Effector memory CD8-positive, alpha-beta T cell (primary cell): ENCODE data around the gene FAM110C.
"Not testable (repeated sequence)": the region's sequence is repeated elsewhere in the genome, so short reads cannot be mapped to it uniquely, and the experiment has no call there.

ENCODE experiments used
- ATAC-seq: fragments of 150-1000 bp; cut with Tn5 transposase; replicated peaks from 2 replicates; pipeline ENCODE4 v1.10.0; 2021; ENCODE audit warnings: mild to moderate bottlenecking, moderate library complexity
- DNase-seq, 3 experiments: peaks; one replicate each; pipeline ENCODE4 v3.0.0; 2021
- H3K27ac Mint-ChIP-seq, 2 donors: one replicate each; pipeline ENCODE4 v1.8.0; 2022; ENCODE audit warnings: mild to moderate bottlenecking in 2 of 2, mixed read lengths in 2 of 2, moderate library complexity in 2 of 2
- H3K27me3 Mint-ChIP-seq, 2 donors: one replicate each; pipeline ENCODE4 v1.8.0; 2022; ENCODE audit warnings: mixed read lengths in 2 of 2
- H3K36me3 Mint-ChIP-seq: one replicate; pipeline ENCODE4 v1.8.0; 2022; ENCODE audit warnings: mild to moderate bottlenecking, moderate library complexity, mixed read lengths; ENCODE audit not compliant: insufficient read depth
- H3K4me1 Mint-ChIP-seq, 2 donors: one replicate each; pipeline ENCODE4 v1.8.0; 2022; ENCODE audit warnings: low read depth in 2 of 2, mixed read lengths in 2 of 2
- H3K4me3 Mint-ChIP-seq, 2 donors: one replicate each; pipeline ENCODE4 v1.8.0; 2022; ENCODE audit warnings: mild to moderate bottlenecking in 2 of 2, mixed read lengths in 2 of 2, moderate library complexity in 2 of 2
- H3K9me3 Mint-ChIP-seq, 2 donors: one replicate each; pipeline ENCODE4 v1.8.0; 2022; ENCODE audit warnings: mixed read lengths in 2 of 2
- total RNA-seq, 9 experiments: gene quantifications; one replicate each; lab custom pipeline; 2026; lab: John Stamatoyannopoulos, UW

The FAM110C gene
- total RNA-seq, result 0.67 to 48.0 (median 7.0) reads per million in 9 experiments

GRCh38 chr2:46471-47345, at the start of gene FAM110C:
TSS of gene FAM110C (minus strand) at chr2:46505. CDS start at chr2:46385, 120 bp downstream.
- Mint-ChIP-seq H3K27ac (peak within 1 kb of the TSS in 1 of 2 donors; percentile 52), H3K27me3 (peaks cover 53 to 82% of the 10 kb centered on the region in 2 donors), H3K4me3 (peak within 1 kb of the TSS; percentile 90 to 92), H3K36me3 (no peaks in the 10 kb centered on the region), H3K9me3 (no peaks in the 10 kb centered on the region), H3K4me1 (peaks cover 8 to 16% of the 10 kb centered on the region in 2 donors)
- ATAC-seq (peak; percentile 69), DNase-seq (peak; percentile 14 to 31 (median 23))

- no peaks in the 10 kb centered on the region for H3K36me3 Mint-ChIP-seq
- no peak overlapping the region for H3K27ac Mint-ChIP-seq
- peaks cover 58 to 65% of the 10 kb centered on the region in 2 donors for H3K27me3 Mint-ChIP-seq
- H3K9me3 Mint-ChIP-seq, result peaks cover 0 to 3% of the 10 kb centered on the region in 2 donors
- DNase-seq (no peak), ATAC-seq (no peak)
- H3K4me3 Mint-ChIP-seq, result no peak overlapping the region
- no peaks in the 10 kb centered on the region for H3K4me1 Mint-ChIP-seq
Observed at GRCh38 chr2:92326-92725, 46.0 kb upstream of the FAM110C start.

- ATAC-seq (no peak), DNase-seq (no peak)
- Mint-ChIP-seq H3K4me1 (no peaks in the 10 kb centered on the region), H3K4me3 (no peak overlapping the region), H3K9me3 (no peaks in the 10 kb centered on the region), H3K27me3 (peaks cover 50 to 54% of the 10 kb centered on the region in 2 donors), H3K36me3 (no peaks in the 10 kb centered on the region), H3K27ac (no peak overlapping the region)
Observed at GRCh38 chr2:90645-91312, 44.5 kb upstream of the FAM110C start.

GRCh38 chr2:85761-86160, 39.5 kb upstream of the FAM110C start:
- ATAC-seq (no peak), DNase-seq (no peak)
- Mint-ChIP-seq H3K36me3 (no peaks in the 10 kb centered on the region), H3K4me3 (no peak overlapping the region), H3K27me3 (peaks cover 32 to 38% of the 10 kb centered on the region in 2 donors), H3K4me1 (no peaks in the 10 kb centered on the region), H3K9me3 (no peaks in the 10 kb centered on the region), H3K27ac (no peak overlapping the region)

GRCh38 chr2:84121-84520, 37.8 kb upstream of the FAM110C start:
- Mint-ChIP-seq H3K27me3 (peaks cover 37 to 48% of the 10 kb centered on the region in 2 donors), H3K4me3 (no peak overlapping the region), H3K9me3 (no peaks in the 10 kb centered on the region), H3K27ac (no peak overlapping the region), H3K4me1 (no peaks in the 10 kb centered on the region), H3K36me3 (no peaks in the 10 kb centered on the region)
- ATAC-seq, result no peak
- DNase-seq, result no peak

- DNase-seq (no peak), ATAC-seq (no peak)
- Mint-ChIP-seq H3K27me3 (peaks cover 51 to 75% of the 10 kb centered on the region in 2 donors), H3K4me1 (no peaks in the 10 kb centered on the region), H3K4me3 (no peak overlapping the region), H3K36me3 (no peaks in the 10 kb centered on the region), H3K9me3 (no peaks in the 10 kb centered on the region), H3K27ac (no peak overlapping the region)
Observed at GRCh38 chr2:80971-81736, 34.8 kb upstream of the FAM110C start.

GRCh38 chr2:80378-80777, 34.1 kb upstream of the FAM110C start:
- Mint-ChIP-seq H3K27ac (no peak overlapping the region), H3K4me1 (no peaks in the 10 kb centered on the region), H3K36me3 (no peaks in the 10 kb centered on the region), H3K9me3 (no peaks in the 10 kb centered on the region), H3K27me3 (peaks cover 57 to 72% of the 10 kb centered on the region in 2 donors), H3K4me3 (no peak overlapping the region)
- DNase-seq (no peak), ATAC-seq (no peak)

GRCh38 chr2:71309-72035, 25.2 kb upstream of the FAM110C start:
- Mint-ChIP-seq H3K36me3 (no peaks in the 10 kb centered on the region), H3K9me3 (no peaks in the 10 kb centered on the region), H3K27ac (no peak overlapping the region), H3K4me1 (no peaks in the 10 kb centered on the region), H3K4me3 (no peak overlapping the region), H3K27me3 (peaks cover 34 to 40% of the 10 kb centered on the region in 2 donors)
- ATAC-seq (no peak), DNase-seq (no peak)

GRCh38 chr2:69366-70344, 23.4 kb upstream of the FAM110C start:
- H3K27ac Mint-ChIP-seq, result no peak overlapping the region
- H3K4me1 Mint-ChIP-seq, result no peaks in the 10 kb centered on the region
- H3K9me3 Mint-ChIP-seq, result no peaks in the 10 kb centered on the region
- H3K36me3 Mint-ChIP-seq, result no peaks in the 10 kb centered on the region
- peaks cover 18 to 26% of the 10 kb centered on the region in 2 donors for H3K27me3 Mint-ChIP-seq
- no peak for ATAC-seq
- no peak overlapping the region for H3K4me3 Mint-ChIP-seq
- no peak for DNase-seq

- not testable (repeated sequence) for ATAC-seq, H3K36me3 Mint-ChIP-seq, DNase-seq, H3K4me3 Mint-ChIP-seq, H3K4me1 Mint-ChIP-seq, H3K27ac Mint-ChIP-seq, H3K9me3 Mint-ChIP-seq
- peaks cover 16 to 23% of the 10 kb centered on the region in 2 donors for H3K27me3 Mint-ChIP-seq
Observed at GRCh38 chr2:68637-69036, 22.3 kb upstream of the FAM110C start.

- Mint-ChIP-seq H3K4me3 (no peak overlapping the region), H3K27me3 (peaks cover under 1 to 13% of the 10 kb centered on the region in 2 donors), H3K27ac (no peak overlapping the region), H3K36me3 (no peaks in the 10 kb centered on the region), H3K4me1 (no peaks in the 10 kb centered on the region), H3K9me3 (no peaks in the 10 kb centered on the region)
- ATAC-seq (no peak), DNase-seq (no peak)
Observed at GRCh38 chr2:66853-67252, 20.5 kb upstream of the FAM110C start.

GRCh38 chr2:65121-65520, 18.8 kb upstream of the FAM110C start:
- Mint-ChIP-seq H3K36me3 (no peaks in the 10 kb centered on the region), H3K4me1 (no peaks in the 10 kb centered on the region), H3K27ac (no peak overlapping the region), H3K4me3 (no peak overlapping the region), H3K27me3 (peaks cover 10 to 21% of the 10 kb centered on the region in 2 donors), H3K9me3 (peaks cover 6 to 7% of the 10 kb centered on the region in 2 donors)
- ATAC-seq, result no peak
- DNase-seq, result no peak
